HG03565 (cell line): ENCODE data around the gene AKIRIN1.
"Not testable (repeated sequence)": the region's sequence is repeated elsewhere in the genome, so short reads cannot be mapped to it uniquely, and the experiment has no call there.

Experiments
- ATAC-seq: cut with Tn5 transposase; IDR thresholded peaks from one replicate; pipeline ENCODE4 v1.9.1; 2021; ENCODE audit warnings: mild to moderate bottlenecking, moderate library complexity; ENCODE audit not compliant: unreplicated experiment

The AKIRIN1 gene

DNA sequence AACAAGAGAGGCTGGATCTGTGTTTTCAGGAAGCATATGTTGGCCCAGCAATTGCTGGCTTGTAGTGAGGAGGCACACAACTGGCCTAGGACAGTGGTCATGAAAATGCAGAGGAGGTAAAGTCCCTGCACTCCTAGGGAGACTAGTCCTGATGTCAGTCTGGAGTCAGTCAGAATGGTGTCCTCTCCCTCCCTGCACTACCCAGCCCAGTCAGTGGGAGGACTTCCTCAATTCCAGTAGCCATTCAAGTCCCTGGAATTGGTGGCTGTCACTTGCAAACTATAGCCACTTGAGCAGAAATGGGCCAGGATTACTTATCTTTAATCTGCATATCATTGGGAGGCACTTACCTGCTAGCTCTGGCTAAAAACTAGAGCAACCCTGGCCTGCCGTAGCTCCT lies 53.7 kb downstream of the AKIRIN1 start:
- no peak for ATAC-seq

DNA sequence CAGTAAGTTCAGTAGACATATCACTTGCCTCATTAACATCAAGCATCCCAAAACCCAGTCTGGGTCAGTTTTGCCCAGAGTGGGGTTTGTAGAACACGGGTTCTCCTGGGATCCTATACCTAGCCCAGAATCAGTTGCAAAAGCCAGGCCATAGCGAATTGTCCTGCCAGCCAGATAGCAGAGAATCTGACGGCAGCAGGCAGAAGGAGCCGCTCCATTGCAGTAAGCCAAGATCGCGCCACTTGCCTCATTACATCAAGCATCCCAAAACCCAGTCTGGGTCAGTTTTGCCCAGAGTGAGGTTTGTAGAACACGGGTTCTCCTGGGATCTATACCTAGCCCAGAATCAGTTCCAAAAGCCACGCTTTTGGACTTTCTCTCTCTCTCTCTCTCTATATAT lies 54.2 kb downstream of the AKIRIN1 start:
- no peak for ATAC-seq

DNA sequence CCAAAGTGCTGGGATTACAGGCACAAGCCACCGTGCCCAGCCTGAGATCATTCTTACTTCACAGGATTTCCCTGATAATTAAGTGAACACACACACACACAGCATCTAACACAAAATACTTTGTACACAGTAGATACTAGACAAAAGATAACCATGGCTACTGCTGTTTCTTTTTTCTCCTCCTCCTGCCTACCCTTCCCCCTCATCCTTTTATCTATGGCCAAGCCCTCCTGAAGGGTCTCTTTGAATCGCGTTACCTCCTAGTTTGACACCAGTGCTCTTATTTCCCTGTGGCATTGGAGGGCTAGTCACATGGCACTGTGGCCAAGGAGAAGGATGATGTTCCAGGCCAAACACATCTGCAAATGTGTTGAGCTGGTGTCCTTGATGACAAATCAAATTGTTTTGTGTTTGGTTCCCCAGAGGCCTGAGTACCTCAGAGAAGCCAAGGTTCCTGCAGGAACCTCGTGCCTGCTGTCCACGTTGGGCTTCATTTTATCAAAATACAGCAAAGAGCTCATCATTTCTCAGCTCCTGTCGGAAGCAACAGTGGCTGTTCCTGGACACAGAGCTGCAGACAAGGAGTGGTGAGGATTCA lies 55.6 kb downstream of the AKIRIN1 start:
- ATAC-seq: no peak

DNA sequence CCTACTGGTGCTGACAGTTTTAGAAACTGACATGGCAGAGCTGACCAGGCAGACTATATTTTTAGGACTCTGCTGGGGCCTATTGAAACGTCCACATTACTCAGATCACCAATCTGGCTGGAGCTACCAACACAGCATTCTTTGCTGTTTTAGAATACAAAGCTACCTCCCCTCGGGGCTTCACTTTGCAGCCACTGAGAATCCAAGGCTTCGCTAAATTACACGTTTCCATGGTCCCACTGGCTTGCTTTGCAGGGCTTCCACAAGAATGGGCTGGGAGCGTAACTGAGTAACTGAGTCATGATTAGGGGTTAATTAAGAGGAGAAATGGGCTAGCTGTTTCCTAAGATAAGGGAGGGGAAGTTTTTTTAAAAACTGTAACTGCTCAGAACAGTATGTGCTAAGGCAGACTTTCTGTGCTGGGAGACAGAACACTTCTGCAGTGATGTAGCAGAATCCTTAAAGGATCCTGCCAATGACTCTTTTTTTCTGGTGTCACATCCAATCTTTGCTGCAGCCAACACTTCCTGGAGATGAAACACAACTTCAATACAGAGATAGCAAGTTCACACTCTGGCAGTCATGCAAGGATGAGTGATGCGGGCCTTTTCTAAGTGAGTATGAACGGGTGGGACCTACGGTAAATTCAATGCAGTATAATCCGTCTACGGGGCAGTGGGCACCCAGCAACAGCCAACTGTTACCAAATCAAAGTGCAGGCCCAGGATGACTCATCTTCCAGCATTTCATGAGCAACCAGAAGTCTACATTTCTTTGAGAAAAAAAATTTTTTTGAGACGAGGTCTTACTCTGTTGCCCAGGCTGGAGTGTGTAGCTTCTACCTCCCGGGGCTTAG lies 56.5 kb downstream of the AKIRIN1 start:
- ATAC-seq: no peak

DNA sequence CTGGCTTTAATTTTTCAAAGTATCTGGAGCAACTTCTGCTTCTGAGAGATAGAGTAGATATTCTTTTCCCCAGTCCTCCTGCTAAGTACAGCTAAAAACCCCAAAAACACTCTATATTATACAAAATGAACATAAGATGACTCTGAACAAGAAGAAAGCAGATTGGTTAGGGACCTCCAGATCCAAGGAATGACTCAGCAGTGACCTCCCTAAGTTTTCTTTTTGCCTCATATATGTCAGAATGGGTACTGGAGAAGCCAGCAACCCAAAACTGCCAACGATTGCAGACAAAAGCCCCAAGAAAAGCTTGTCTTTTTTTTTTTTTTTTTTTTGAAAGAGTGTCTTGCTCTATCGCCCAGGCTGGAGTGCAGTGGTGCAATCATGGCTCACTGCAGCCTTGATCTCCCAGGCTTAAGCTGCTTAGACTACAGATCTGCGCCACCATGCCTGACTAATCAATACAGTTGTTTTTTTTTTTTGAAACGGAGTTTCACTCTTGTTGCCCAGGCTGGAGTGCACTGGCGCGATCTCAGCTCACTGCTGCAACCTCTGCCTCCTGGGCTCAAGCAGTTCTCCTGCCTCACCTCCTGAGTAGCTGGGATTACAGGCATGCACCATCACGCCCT lies 57.8 kb downstream of the AKIRIN1 start:
- no peak for ATAC-seq

DNA sequence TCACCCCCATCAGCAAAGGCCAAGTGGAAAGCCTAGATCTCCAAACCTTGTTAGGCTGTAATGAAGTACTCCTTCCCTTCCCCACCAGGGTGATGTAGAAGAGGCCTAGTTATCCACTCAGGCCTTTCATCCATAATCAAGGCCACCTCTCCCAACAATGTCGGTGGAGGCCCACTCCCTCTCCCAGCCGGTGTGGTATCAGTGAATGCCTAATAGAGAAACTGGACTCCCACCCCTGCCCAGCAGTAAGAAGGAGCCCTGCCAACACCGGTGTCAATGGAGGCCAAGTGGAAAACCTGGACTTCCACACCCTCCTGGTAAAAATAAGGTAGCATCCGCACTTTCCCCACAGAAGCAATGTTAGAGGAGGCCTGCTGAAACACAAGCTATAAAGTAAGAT lies 58.9 kb downstream of the AKIRIN1 start:
- ATAC-seq: no peak

DNA sequence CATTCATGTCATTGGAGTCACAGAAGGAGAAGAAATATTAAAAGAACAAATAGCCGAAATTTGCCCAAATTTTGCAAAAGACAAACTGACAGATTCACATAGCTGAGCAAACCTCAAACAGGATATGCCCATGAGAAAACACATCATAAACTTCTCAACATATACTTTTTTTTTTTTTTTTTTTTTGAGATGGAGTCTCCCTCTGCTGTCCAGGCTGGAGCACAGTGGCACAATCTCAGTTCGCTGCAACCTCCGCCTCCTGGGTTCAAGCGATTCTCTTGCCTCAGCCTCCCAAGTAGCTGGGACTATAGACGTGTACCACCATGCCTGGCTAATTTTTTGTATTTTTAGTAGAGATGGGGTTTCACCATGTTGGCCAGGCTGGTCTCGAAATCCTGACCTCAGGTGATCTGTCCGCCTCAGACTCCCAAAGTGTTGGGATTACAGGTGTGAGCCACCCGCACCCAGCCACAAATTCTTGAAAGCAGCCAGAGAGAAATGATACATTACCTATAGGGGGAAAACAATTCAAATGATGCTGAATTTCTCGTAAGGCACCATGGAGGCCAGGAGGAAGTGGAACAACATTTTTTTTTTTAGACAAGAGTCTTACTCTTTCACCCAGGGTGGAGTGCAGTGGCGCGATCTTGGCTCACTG lies 60.2 kb downstream of the AKIRIN1 start:
- not testable (repeated sequence) for ATAC-seq

DNA sequence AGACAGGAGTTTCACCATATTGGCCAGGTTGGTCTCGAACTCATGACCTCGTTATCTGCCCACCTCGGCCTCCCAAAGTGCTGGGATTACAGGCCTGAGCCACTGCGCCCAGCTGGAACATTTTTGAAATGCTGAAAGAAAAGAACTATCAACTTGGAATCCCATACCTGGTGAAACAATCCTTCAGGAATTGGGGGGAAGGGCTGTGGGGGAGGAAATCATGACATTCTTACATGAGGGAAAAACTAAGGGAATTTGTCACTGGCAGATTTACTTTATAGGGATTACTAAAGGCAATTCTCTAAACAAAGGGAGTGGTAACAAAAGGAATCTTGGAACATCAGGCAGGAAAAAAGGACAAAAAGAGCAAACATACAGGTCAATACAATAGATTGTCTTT lies 60.9 kb downstream of the AKIRIN1 start:
- no peak for ATAC-seq

DNA sequence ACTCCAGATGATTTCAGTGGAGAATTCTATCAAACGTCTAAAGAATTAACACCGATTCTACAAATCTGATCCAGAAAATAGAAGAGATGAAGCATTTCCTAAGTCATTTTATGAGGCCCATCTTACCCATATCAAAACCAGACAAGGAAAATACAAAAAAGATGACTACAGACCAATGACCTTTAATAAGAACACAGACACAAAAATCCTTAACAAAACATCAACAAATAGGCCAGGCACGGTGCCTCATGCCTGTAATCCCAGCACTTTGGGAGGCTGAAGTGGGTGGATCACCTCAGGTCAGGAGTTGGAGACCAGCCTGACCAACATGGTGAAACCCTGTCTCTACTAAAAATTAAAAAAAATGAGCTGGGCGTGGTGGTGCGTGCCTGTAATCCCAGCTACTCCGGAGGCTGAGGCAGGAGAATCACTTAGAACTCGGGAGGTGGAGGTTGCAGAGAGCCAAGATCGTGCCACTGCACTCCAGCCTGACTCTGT lies 64.2 kb downstream of the AKIRIN1 start:
- not testable (repeated sequence) for ATAC-seq
